SK-N-SH (cell line): Measurements from ENCODE around the gene ANKS1B.

ENCODE experiments used
- CTCF ChIP-seq: fragments of 200-600 bp; sonication (generic); IDR thresholded peaks from 2 replicates; pipeline ENCODE4 v1.6.1; 2017; ENCODE audit warnings: antibody characterized with exemption, mild to moderate bottlenecking, moderate library complexity
- IRF3 ChIP-seq: fragments of 150-350 bp; IDR thresholded peaks from 2 replicates; pipeline ENCODE4 v1.6.1; 2016; ENCODE audit warnings: mild to moderate bottlenecking, low read depth, low read length
- NFIC ChIP-seq: IDR thresholded peaks from 2 replicates; pipeline ENCODE4 v1.4.0; 2012; ENCODE audit warnings: borderline replicate concordance
- NRF1 ChIP-seq: IDR thresholded peaks from 2 replicates; pipeline ENCODE4 v1.6.1; 2012; ENCODE audit warnings: low read depth, mild to moderate bottlenecking, low read length
- POLR2AphosphoS5 ChIP-seq: IDR thresholded peaks from 2 replicates; pipeline ENCODE4 v1.6.1; 2012; ENCODE audit warnings: low read depth, low read length
- RAD21 ChIP-seq: IDR thresholded peaks from 2 replicates; pipeline ENCODE4 v1.6.1; 2012; ENCODE audit warnings: mild to moderate bottlenecking, low read length
- REST ChIP-seq: IDR thresholded peaks from 2 replicates; pipeline ENCODE4 v1.6.1; 2012; ENCODE audit warnings: mild to moderate bottlenecking, low read depth, low read length, moderate library complexity
- TAF1 ChIP-seq: IDR thresholded peaks from 2 replicates; pipeline ENCODE4 v1.6.1; 2012; ENCODE audit warnings: low read depth, mild to moderate bottlenecking, low read length, moderate library complexity, borderline replicate concordance
- YY1 ChIP-seq: IDR thresholded peaks from 2 replicates; pipeline ENCODE4 v1.4.0; 2012; ENCODE audit warnings: low read depth, mild to moderate bottlenecking

- no peak for TF ChIP-seq TAF1
- no peak for TF ChIP-seq RAD21
- no peak for TF ChIP-seq YY1
- TF ChIP-seq NRF1: no peak
- no peak for TF ChIP-seq REST
- TF ChIP-seq NFIC: no peak
- no peak for TF ChIP-seq CTCF
- TF ChIP-seq POLR2AphosphoS5: no peak
- no peak for TF ChIP-seq IRF3
Observed at GRCh38 chr12:99278899-99279298, 705.8 kb downstream of the ANKS1B start.
